SKM-1 (cell line): ENCODE data around the gene PLXNB1.
"Not testable (repeated sequence)": the region's sequence is repeated elsewhere in the genome, so short reads cannot be mapped to it uniquely, and the experiment has no call there.

Source experiments
- DNase-seq: peaks from one replicate; lab custom pipeline; 2025; ENCODE audit not compliant: unreplicated experiment; lab: John Stamatoyannopoulos, UW

Gene PLXNB1

DNA sequence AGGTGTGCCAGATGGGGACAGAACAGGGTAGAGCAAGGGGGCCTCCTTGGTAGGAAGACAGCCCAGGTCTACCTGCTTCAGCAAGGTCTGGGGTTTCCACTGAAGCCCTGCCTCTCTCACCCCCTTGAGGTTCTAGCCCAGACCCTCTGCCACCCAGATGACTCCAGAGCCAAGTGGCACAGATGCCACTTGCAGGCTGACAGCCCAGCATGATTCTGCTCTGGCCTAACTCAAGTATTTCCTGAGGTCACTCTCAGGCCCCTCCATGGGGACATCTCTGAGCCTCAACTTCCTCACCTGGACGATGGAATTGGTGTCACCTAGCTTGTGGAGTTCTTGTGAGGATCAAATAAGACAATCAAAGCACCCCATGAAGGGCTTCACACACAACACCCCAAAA is 23.9 kb downstream of the PLXNB1 start:
- no peak for DNase-seq

- DNase-seq, result no peak
These were observed 24.5 kb downstream of the PLXNB1 start for GRCh38 chr3:48405343-48405881.

DNA sequence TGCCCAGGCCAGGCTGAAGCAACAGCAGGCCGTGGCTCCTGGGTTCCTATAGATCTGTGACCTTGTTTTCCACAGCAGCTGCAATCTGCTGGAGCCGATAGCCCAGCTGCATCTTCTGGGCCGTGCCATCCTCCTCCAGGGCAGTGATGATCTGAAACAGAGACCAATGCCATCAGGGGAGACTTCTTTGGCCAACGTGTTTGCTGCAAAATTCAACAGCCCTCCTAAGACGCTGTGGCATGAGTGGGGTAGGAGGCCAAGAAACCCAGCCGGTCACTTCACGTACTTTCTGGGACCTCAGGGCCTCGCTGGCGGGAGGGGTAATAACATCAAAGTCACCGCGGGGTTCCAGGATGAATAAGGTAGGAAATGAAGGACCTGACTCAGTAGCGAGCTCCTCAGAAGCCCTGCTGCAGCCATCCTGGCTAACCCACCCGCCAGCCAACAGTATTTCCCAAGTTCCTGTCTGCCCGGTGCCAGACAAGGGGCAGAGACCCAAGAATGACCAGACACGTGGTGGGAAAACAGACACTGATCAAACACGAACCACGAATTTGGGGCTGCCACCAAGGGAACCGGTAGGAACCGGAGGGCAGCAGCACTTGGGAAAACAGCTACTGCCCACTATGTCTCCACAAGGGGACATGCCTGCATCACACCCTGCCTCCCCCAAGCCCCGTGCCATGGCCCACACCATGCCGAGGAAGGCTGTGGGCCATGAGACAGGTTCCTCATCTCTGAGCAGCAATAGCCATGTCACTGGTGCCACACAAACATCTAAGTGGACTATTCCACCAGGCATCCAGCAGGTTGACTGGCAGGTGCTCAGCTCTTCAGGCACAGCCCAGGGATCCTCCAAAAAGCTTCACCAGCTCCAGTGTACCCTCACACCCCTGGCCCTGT is 25.2 kb downstream of the PLXNB1 start:
- no peak for DNase-seq

DNA sequence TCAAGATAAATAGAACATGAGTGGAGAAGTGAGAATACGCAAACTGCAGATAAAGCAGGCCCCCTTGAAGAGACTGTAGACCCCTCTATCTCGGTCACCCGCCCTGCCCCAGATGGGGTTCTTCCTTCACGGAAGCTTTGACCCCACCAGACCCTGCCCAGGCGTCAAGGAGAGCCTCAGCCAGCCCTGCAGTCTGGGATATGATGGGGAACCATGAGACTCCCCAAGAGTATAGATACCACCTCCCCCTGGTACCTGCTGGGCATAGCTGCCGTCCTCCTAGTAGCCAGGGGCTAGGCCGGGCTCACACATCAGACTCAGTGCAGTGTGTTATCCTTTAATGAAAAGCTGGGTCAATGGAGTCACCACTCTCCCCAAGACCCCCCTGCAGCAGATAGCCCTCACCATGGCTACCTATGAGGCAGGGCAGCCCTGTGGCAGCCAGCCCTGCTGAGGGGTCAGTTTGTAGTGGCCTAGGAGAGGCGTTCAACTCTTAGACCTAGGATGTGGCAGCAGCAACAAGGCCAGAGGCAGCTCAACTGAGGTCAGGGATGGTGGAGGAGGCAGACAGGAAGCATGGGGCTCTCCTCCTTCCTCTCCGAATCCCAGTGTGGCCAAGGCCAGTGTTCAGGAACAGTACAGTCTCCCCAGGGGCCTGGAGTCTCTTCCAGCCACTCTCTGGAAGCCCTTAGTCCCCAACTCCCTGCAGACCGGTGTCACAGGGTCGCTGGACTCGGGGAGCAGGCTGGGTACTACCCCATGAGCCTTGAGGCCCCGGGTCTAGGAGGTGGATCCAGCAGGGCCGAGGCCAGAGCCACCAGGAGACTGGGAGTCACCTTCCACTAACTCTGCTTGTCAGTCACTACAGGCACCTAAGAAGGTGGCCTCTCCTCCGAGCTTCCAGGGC is 26.1 kb downstream of the PLXNB1 start:
- no peak for DNase-seq

DNA sequence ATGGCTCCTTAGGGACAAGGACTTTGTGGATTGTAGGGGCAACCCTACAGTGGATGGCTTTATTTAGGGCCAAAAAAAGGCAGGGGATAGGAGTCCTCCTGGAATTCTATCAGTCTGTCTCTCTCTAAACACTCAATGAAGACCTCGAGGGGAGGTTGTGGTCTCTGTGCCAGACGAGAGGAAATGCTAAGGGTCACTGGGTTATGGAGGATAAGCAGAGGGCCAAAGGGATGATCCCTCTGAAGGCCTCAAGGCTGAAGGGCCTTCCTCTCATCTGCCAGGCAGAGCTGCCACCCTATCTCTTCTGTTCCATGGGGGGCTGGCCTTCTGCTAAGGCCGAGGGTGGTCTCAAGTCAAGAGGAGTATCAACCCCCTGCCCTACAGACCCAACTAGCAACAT is 27.0 kb downstream of the PLXNB1 start:
- DNase-seq, result no peak

- no peak for DNase-seq
These were observed 27.6 kb downstream of the PLXNB1 start for GRCh38 chr3:48402281-48402732.

DNA sequence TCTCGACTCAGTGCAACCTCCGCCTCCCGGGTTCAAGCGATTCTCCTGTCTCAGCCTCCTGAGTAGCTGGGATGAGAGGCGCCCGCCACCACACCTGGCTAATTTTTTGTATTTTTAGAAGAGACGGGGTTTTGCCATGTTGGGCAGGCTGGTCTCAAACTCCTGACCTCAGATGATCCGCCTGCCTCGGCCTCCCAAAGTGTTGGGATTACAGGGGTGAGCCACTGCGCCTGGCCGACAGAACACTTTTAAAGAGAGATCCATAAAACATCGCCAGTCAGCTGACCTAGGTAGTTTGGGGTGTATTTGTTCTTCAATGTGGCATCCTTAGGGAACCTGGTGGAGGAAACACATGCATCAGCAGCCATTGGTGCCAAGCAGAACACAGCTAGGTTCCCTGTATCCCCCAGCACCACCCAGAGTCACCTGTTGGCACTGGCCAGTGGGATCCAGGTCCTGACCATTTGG is 28.4 kb downstream of the PLXNB1 start:
- not testable (repeated sequence) for DNase-seq

- peak; percentile 39 for DNase-seq
These were observed 29.0 kb downstream of the PLXNB1 start for GRCh38 chr3:48400824-48401433.

DNA sequence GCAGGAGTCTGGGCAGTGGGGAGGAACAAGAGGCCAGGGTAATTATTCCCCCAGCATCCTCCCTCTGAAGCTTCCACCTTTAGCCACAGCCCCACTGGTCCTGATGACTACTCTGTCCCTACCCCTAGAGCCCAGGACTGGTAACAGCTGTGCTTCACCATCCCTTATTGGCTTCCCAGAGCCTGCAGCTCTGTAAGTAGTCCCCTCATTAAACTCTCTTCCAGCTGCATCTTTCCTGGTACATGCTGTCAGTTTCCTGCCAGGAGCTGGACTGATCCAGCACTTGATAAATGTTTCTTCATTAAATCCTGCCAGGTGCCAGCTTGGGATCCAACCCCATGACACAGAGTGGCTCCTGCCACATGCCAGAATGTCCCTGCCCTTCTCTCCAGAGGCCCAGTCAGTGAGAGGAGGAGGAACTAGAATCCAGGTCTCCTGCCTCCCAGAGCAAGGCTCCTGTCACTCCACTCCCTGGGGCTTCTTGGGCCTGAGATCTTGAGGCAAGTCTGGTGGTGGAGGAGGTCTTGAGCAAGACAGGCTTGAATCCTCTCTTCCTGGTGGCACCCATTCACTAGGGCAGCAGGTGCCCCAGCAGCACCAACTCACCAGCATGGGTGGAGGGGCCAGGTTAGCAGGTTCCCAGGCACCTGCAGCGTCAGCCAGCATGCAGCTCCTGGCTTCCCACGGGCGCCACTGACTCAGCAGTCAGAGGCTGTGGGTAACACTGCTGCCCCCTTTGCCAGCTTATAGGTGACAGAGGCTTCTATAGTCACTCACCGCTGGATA is 30.3 kb downstream of the PLXNB1 start:
- no peak for DNase-seq

DNA sequence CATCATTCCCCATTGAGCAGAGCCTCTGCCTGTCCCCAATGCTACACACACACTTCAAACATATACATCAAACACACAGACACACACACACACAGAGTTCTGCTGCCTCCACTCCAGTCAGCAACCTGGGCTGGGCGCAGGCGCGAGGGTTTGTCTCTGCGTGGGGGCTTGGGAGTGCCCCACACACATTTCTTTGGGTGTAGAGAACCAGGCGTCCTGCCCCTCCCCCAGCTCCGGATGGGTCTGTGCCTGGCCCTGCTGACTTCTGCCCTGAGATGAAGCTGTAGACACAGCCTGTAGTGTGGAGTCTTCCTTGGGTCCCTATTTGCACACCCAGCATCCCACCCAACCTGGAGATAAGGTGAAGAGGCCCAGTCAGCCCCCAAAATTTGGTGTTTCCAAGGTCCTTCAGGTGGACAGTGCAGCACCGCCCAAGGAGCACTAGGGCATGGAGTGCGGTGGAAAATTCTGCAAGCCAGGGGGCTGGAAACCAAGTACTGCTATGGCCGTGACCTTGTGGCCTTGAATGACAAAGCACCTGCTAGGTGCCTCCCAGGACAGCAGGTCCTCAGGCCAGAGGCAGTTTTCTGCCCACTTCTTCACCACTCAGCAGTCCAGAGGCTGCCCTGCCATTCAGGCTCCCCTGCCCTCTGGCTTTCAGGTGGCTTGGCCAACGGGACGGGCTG is 31.0 kb downstream of the PLXNB1 start:
- DNase-seq, result no peak

- DNase-seq, result no peak
These were observed 31.9 kb downstream of the PLXNB1 start for GRCh38 chr3:48397767-48398681.

DNA sequence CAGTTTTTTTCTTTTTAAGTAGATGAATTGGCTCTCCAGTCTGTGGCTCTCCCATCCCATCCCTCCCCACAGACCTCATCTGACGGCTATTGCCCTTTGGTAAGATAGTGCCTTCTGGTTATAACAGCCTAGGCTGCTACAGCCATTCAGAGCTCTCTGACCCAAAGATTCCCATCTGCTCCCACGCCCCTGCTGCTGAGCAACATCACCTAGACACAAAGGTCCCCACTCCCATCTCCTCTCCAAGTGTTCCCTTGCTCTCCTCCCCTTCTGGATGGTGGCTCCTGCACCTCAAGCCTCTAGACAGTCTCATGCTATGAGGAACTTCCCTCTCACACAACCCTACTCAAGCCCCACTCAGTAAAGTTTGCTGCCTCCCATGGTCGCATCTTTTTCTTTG is 34.2 kb downstream of the PLXNB1 start:
- DNase-seq, result no peak

GRCh38 chr3:48394391-48394790 is 35.5 kb downstream of the PLXNB1 start:
- DNase-seq, result no peak

DNA sequence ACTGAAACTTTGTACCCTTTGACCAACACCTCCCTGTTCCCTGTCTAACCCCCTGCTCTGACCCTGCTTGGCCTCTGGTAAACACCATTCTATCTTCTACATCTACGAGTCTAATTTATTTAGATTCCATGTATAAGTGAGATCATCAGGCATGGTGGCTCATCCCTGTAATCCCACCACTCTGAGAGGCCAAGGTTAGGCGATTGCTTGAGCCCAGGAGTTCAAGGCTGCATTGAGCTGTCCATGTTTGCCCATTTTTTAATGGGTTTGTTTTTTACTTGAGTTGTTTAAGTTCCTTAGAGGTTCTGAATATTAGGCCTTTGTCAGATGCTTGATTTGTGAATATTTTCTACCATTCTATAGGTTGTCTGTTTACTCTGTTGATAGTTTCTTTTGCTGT is 40.9 kb downstream of the PLXNB1 start:
- no peak for DNase-seq

- no peak for DNase-seq
These were observed 42.3 kb downstream of the PLXNB1 start for GRCh38 chr3:48387634-48388033.

DNA sequence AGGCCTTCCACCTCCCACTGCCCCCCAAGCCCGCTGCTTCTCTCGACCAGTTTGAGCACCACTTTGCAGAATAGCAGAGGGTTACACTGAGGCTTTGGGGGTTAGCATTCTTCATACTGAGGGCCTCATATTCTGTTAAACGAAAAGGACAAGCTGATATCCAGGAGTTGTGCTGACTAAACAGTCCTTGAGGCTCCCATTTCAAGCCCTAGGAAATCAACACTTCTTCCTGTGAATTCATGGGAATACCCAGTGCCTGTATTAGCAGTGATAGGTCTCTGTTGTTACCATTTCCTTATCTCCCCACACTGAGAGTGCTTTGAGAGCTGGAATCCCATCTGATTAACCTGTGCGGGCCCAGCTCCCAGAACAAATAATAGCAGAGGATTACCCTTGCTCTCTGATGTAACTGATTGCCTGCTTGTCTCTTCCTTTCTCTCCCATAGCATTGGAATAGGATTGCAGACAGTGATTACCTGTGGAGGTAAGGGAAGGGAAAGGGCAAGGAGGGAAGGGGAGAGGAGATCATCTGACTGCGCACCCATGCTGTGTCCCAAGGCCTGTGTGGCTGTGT is 56.9 kb downstream of the PLXNB1 start:
- no peak for DNase-seq

GRCh38 chr3:48372377-48372770 is 57.5 kb downstream of the PLXNB1 start:
- DNase-seq, result no peak

DNA sequence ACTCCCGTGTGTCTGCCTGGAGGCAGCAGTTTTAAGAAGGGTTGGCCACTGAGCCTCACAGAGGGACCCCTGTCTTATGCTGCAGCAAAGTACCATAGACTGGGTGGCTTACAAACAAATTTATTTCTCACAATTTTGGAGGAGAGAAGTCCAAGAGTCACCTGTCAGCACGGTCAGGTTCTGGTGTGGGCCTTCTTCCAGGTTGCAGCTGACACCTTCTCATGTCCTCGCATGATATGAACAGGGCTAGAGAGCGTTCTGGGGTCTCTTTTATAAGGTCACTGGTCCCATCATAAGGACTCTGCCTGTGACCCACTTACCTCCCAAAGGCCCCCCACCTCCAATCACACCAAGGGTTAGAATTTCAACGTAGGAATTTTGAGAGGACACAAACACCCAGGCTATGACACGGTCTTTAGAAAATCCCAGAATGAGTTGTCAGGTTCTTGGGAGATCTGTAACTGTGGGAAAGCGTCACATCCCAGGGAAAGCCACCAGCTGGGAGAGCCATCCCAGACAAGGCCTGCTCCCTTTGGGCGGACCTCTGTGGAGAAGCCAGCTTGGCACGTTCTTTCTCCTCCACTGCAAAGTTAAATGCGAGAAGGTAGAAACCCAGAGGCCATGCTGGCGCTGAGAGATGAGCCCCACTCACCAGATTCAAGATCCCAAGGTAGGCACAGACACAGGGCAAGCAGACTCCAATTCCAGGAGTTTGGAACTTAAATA is 58.1 kb downstream of the PLXNB1 start, which contains the start of gene FBXW12:
Gene FBXW12 (plus strand): TSS at position 569 of the 726 bp plus-strand sequence. CDS start 549 bp downstream, outside the sequence.
- no peak for DNase-seq
